ENCODE data around the gene STIP1. TPM values are rescaled to one million over a fixed set of nuclear protein-coding genes. Genes with fewer than 3 reads are reported as not detected.
A peak's percentile ranks its signal among the peaks of the same experiment; 100 is the strongest.

STIP1 gene
- total and polyA plus RNA-seq, 2 donors (not counting 3 experiments of a cell fraction or from before 2014, with no cell fraction given) = 117 to 226 TPM

DNA sequence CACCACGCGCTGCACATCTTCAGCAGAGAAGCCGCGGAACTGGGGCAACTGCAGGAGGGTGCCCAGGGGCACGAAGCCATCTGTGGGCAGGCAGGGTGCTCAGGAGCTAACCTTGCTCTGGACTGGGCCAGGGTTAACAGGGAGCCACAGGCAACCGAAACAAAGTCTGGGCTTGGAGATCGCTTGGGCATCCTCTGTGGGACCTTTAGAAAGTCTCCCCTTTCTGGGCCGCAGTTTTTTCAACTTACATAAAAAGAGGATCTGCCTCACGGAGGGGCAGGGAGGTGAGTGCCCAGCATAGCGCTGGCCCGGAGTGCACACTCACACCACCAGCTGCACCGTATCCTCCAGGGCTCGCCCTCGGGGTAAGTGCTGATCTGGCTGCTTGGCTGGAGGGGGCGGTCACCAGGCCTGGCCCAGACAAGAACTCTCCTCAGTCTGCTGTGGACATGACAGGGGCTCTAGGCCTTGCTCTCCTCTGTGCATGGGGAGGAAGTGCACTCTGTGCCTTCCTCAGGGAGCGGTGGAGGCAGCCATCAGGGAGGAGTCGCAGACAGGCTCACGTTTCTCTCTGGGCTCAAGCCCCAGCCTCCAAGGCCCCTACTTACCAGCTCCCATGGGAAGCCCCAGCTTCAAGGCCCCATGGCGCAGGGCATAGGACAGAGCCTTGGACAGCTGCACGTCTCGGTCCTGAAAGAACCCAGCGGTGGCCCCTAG, 39.1 kb downstream of the STIP1 start:
- FAIRE-seq (no peak), DNase-seq (ENCODE audit: low read depth, low spot score) (no peak)
- no peaks in the 10 kb centered on the region for H4K20me1 ChIP-seq (replicated peaks; ENCODE audit: control insufficient read depth, extremely low read depth, insufficient read depth, low read length)
- H3K9ac ChIP-seq (replicated peaks; ENCODE audit: extremely low read depth, insufficient read depth, low read length) = no peak overlapping the region
- no peaks in the 10 kb centered on the region for H3K9me1 ChIP-seq (replicated peaks; ENCODE audit: control insufficient read depth, extremely low read depth, insufficient read depth, low read length)
- BruUV-seq (replicated peaks) = no TSS peak
- ChIA-PET CTCF (interaction anchor here (1.5 to 3.2 kb wide), 3 partner anchors 19 to 76 kb away, joined by 4 to 35 read pairs (median 5); partner anchors contain the start of gene FERMT3), POLR2A (no interaction called here)
- peak overlapping the region; percentile 73 for H3K4me2 ChIP-seq (ENCODE audit: insufficient read depth, low read length)
- H2AFZ ChIP-seq (ENCODE audit: low read depth, low read length) = no peak overlapping the region
- dilution Hi-C loops (cut with MboI; ENCODE audit: extremely low pct_ligation_motif_present, low sequenced_read_pairs) = no loop called here
- H3K4me1 ChIP-seq (ENCODE audit: control insufficient read depth, extremely low read depth, insufficient read depth, low read length) = peaks cover 13% of the 10 kb centered on the region
- peaks cover 8% of the 10 kb centered on the region for H3K79me2 ChIP-seq (ENCODE audit: control insufficient read depth, insufficient read depth, low read length)
- peak overlapping the region; percentile 55 for H3K27ac ChIP-seq (ENCODE audit: insufficient read depth, low read depth, low read length)
- H3K27me3 ChIP-seq (ENCODE audit: control insufficient read depth in 2 of 2, insufficient read depth in 2 of 2, low read length in 2 of 2) = no peaks in the 10 kb centered on the region
- H3K9me3 ChIP-seq (replicated peaks; ENCODE audit: control insufficient read depth, insufficient read depth, low read length) = no peaks in the 10 kb centered on the region
- H3K4me3 ChIP-seq (replicated peaks in 1 of 3; ENCODE audit: insufficient read depth in 1 of 3, low read depth in 1 of 3, low read length in 3 of 3) = peak overlapping the region; percentile 62 to 70 (median 66)
- intact Hi-C loops (cut with micrococcal nuclease) = no loop called here
- no peak for TF ChIP-seq MYC (IDR thresholded peaks at IDR 0.05; ENCODE audit: low read depth, low read length)
- no peak for TF ChIP-seq POLR2AphosphoS5 (IDR thresholded peaks at IDR 0.05; ENCODE audit: insufficient read depth, low read depth, low read length)
- TF ChIP-seq, protein P1, sequence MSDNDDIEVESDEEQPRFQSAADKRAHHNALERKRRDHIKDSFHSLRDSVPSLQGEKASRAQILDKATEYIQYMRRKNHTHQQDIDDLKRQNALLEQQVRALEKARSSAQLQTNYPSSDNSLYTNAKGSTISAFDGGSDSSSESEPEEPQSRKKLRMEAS (IDR thresholded peaks at IDR 0.05; ENCODE audit: insufficient read depth, insufficient read length) = no peak
- no peak for TF ChIP-seq GATA2 (IDR thresholded peaks at IDR 0.05; ENCODE audit: insufficient read depth, insufficient read length, low read depth, low read length)
- no peak for TF ChIP-seq FOS (IDR thresholded peaks at IDR 0.05; ENCODE audit: borderline replicate concordance, insufficient read depth, low read length)
- TF ChIP-seq, protein P2, sequence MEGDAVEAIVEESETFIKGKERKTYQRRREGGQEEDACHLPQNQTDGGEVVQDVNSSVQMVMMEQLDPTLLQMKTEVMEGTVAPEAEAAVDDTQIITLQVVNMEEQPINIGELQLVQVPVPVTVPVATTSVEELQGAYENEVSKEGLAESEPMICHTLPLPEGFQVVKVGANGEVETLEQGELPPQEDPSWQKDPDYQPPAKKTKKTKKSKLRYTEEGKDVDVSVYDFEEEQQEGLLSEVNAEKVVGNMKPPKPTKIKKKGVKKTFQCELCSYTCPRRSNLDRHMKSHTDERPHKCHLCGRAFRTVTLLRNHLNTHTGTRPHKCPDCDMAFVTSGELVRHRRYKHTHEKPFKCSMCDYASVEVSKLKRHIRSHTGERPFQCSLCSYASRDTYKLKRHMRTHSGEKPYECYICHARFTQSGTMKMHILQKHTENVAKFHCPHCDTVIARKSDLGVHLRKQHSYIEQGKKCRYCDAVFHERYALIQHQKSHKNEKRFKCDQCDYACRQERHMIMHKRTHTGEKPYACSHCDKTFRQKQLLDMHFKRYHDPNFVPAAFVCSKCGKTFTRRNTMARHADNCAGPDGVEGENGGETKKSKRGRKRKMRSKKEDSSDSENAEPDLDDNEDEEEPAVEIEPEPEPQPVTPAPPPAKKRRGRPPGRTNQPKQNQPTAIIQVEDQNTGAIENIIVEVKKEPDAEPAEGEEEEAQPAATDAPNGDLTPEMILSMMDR (IDR thresholded peaks at IDR 0.05; ENCODE audit: extremely low read depth in 1 of 2, insufficient read depth in 1 of 2, low read depth in 1 of 2, low read length in 2 of 2) = no peak
- no peak for TF ChIP-seq EZH2 (IDR thresholded peaks at IDR 0.05; ENCODE audit: borderline replicate concordance, low read depth, low read length, severe bottlenecking)
- no peak for TF ChIP-seq POLR2A (IDR thresholded peaks at IDR 0.05; ENCODE audit: low read depth, low read length)
- no peak for TF ChIP-seq JUN (IDR thresholded peaks at IDR 0.05; ENCODE audit: borderline replicate concordance, insufficient read depth, insufficient read length, low read depth)
- H3K36me3 ChIP-seq (ENCODE audit: control insufficient read depth in 2 of 2, extremely low read depth in 1 of 2, insufficient read depth in 2 of 2, low read length in 2 of 2) = peaks cover 0 to 6% of the 10 kb centered on the region in 2 experiments
